ENCODE measurements around the gene ERBB4. TPM values are rescaled to one million over a fixed set of nuclear protein-coding genes. Genes with fewer than 3 reads are reported as not detected.

The ERBB4 gene
- total RNA-seq, 1 experiment from 2014 or later = 0.04 TPM

DNA sequence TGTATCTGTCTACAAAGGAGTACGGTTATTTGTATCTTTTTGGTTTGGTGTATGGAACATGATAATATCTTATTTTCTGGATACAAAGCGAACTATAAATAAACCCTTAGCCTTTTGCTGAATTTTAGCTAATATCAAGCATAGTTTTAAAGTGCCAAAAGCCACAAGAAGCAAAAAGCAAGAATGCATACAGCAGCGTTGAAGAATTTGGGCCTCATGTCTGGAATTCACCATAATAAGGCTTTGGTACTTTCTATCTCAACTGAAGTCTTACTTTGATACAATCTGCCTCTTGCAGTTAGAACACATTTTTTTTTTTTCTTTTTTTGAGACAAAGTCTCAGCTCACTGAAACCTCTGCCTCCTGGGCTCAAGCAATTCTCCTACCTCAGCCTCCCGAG, 151.5 kb downstream of the ERBB4 start:
- H3K36me3 Mint-ChIP-seq (ENCODE audit: insufficient read depth in 1 of 3, low read depth in 3 of 3) = no peaks in the 10 kb centered on the region
- H3K9me3 Mint-ChIP-seq = no peaks in the 10 kb centered on the region
- H3K23me2 ChIP-seq (ENCODE audit: insufficient read length, low read depth, low read length, poor library complexity, severe bottlenecking) = no peaks in the 10 kb centered on the region
- no peak overlapping the region for H3K4me2 ChIP-seq (ENCODE audit: insufficient read depth, insufficient read length, low read length)
- no peak overlapping the region for H2BK5ac ChIP-seq (ENCODE audit: insufficient read length, low read length)
- no peak overlapping the region for H3K4ac ChIP-seq (ENCODE audit: low read depth, low read length)
- H2BK120ac ChIP-seq (ENCODE audit: low read depth, low read length, poor library complexity, severe bottlenecking) = no peak overlapping the region
- H2AK5ac ChIP-seq (ENCODE audit: insufficient read length, low read length) = no peak overlapping the region
- H3K9me3 ChIP-seq (ENCODE audit: control insufficient read depth, low read depth, low read length) = no peaks in the 10 kb centered on the region
- H3K14ac ChIP-seq (ENCODE audit: insufficient read depth, low read length) = no peak overlapping the region
- no peak overlapping the region for H2BK15ac ChIP-seq (ENCODE audit: low read depth, low read length)
- no peak overlapping the region for H3K23ac ChIP-seq (ENCODE audit: insufficient read length, low read depth, low read length)
- H3K4me3 Mint-ChIP-seq = no peak overlapping the region
- TF ChIP-seq, protein P1, sequence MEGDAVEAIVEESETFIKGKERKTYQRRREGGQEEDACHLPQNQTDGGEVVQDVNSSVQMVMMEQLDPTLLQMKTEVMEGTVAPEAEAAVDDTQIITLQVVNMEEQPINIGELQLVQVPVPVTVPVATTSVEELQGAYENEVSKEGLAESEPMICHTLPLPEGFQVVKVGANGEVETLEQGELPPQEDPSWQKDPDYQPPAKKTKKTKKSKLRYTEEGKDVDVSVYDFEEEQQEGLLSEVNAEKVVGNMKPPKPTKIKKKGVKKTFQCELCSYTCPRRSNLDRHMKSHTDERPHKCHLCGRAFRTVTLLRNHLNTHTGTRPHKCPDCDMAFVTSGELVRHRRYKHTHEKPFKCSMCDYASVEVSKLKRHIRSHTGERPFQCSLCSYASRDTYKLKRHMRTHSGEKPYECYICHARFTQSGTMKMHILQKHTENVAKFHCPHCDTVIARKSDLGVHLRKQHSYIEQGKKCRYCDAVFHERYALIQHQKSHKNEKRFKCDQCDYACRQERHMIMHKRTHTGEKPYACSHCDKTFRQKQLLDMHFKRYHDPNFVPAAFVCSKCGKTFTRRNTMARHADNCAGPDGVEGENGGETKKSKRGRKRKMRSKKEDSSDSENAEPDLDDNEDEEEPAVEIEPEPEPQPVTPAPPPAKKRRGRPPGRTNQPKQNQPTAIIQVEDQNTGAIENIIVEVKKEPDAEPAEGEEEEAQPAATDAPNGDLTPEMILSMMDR (conservative IDR thresholded peaks at IDR 0.05) = no peak
- H3T11ph ChIP-seq (ENCODE audit: low read length) = no peak overlapping the region
- no peaks in the 10 kb centered on the region for H3K4me1 ChIP-seq (ENCODE audit: insufficient read depth, low read length)
- WGBS (ENCODE audit: extremely low coverage, insufficient read length, low lambda C conversion rate) = no CpG with 5 or more reads among the region's 4 CpGs
- H3K79me1 ChIP-seq (ENCODE audit: insufficient read depth, low read depth, low read length, poor library complexity, severe bottlenecking) = no peaks in the 10 kb centered on the region
- H3K27me3 ChIP-seq (ENCODE audit: insufficient read depth, low read length) = no peaks in the 10 kb centered on the region
- no peaks in the 10 kb centered on the region for H3K27me3 Mint-ChIP-seq (ENCODE audit: low read depth)
- no peak overlapping the region for H3K9ac ChIP-seq (ENCODE audit: extremely low read depth, insufficient read length, low read length)
- H3K56ac ChIP-seq (ENCODE audit: insufficient read length, low read depth, low read length) = no peak overlapping the region
- peaks cover 8 to 9% of the 10 kb centered on the region in 2 experiments for H3K4me1 Mint-ChIP-seq
- H2AFZ ChIP-seq (ENCODE audit: low read length) = no peak overlapping the region
- H3K27ac Mint-ChIP-seq = no peak overlapping the region
- no peak overlapping the region for H4K5ac ChIP-seq (ENCODE audit: insufficient read length, low read depth, low read length)
- no peak overlapping the region for H2BK20ac ChIP-seq (ENCODE audit: low read depth, low read length, poor library complexity, severe bottlenecking)
- no peak overlapping the region for H3K18ac ChIP-seq (ENCODE audit: insufficient read length, low read depth, low read length)
- H2BK12ac ChIP-seq (ENCODE audit: insufficient read length, low read depth, low read length) = no peak overlapping the region
- no peak overlapping the region for H4K91ac ChIP-seq (ENCODE audit: insufficient read length, low read depth, low read length)
- H3K79me2 ChIP-seq (ENCODE audit: insufficient read depth, low read length) = no peaks in the 10 kb centered on the region
- H4K8ac ChIP-seq (replicated peaks; ENCODE audit: insufficient read length, low read depth, low read length) = no peak overlapping the region
- DNase-seq = no peak
- no peak overlapping the region for H3K27ac ChIP-seq (ENCODE audit: insufficient read length, low read depth, low read length)
- H4K20me1 ChIP-seq (ENCODE audit: control insufficient read depth, insufficient read depth, insufficient read length) = no peaks in the 10 kb centered on the region

All from H9 (cell line).